MM.1S (cell line): ENCODE data around the gene PRKCB.

Experiments used
- EZH2phosphoT487 ChIP-seq: fragments of 300-600 bp; sonication (generic); IDR thresholded peaks from 2 replicates; pipeline ENCODE4 v1.6.1; 2018; ENCODE audit warnings: antibody characterized with exemption, low read length
- TF ChIP-seq, protein P1 (sequence below): fragments of 300-600 bp; sonication (generic); IDR thresholded peaks from 2 replicates; pipeline ENCODE4 v1.5.1; 2016; ENCODE audit warnings: antibody characterized with exemption, low read length, mixed read lengths

- TF ChIP-seq, protein P1, sequence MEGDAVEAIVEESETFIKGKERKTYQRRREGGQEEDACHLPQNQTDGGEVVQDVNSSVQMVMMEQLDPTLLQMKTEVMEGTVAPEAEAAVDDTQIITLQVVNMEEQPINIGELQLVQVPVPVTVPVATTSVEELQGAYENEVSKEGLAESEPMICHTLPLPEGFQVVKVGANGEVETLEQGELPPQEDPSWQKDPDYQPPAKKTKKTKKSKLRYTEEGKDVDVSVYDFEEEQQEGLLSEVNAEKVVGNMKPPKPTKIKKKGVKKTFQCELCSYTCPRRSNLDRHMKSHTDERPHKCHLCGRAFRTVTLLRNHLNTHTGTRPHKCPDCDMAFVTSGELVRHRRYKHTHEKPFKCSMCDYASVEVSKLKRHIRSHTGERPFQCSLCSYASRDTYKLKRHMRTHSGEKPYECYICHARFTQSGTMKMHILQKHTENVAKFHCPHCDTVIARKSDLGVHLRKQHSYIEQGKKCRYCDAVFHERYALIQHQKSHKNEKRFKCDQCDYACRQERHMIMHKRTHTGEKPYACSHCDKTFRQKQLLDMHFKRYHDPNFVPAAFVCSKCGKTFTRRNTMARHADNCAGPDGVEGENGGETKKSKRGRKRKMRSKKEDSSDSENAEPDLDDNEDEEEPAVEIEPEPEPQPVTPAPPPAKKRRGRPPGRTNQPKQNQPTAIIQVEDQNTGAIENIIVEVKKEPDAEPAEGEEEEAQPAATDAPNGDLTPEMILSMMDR, result no peak
- TF ChIP-seq EZH2phosphoT487, result no peak
Measured at GRCh38 chr16:23833960-23834685, 1.7 kb upstream of the PRKCB start.
